ENCODE measurements around the gene PLGRKT.
"Not testable (repeated sequence)": the region's sequence is repeated elsewhere in the genome, so short reads cannot be mapped to it uniquely, and the experiment has no call there.

Gene PLGRKT

DNA sequence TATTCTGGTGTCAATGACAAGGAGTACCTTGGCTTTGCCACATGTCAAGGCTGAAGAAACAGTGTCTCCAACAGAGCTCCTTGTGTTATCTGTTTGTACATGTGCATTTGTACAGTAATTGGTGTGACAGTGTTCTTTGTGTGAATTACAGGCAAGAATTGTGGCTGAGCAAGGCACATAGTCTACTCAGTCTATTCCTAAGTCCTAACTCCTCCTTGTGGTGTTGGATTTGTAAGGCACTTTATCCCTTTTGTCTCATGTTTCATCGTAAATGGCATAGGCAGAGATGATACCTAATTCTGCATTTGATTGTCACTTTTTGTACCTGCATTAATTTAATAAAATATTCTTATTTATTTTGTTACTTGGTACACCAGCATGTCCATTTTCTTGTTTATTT lies 32.4 kb upstream of the PLGRKT start:
- CTCF ChIA-PET, result interaction anchor here (0.6 kb wide), 1 partner anchor 1364 kb away, joined by 3 read pairs; no protein-coding TSS in a partner anchor
- TF ChIP-seq, protein P1, sequence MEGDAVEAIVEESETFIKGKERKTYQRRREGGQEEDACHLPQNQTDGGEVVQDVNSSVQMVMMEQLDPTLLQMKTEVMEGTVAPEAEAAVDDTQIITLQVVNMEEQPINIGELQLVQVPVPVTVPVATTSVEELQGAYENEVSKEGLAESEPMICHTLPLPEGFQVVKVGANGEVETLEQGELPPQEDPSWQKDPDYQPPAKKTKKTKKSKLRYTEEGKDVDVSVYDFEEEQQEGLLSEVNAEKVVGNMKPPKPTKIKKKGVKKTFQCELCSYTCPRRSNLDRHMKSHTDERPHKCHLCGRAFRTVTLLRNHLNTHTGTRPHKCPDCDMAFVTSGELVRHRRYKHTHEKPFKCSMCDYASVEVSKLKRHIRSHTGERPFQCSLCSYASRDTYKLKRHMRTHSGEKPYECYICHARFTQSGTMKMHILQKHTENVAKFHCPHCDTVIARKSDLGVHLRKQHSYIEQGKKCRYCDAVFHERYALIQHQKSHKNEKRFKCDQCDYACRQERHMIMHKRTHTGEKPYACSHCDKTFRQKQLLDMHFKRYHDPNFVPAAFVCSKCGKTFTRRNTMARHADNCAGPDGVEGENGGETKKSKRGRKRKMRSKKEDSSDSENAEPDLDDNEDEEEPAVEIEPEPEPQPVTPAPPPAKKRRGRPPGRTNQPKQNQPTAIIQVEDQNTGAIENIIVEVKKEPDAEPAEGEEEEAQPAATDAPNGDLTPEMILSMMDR (IDR thresholded peaks at IDR 0.05; ENCODE audit: insufficient read depth, low read length, missing control alignments), result no peak
- POLR2A ChIA-PET, result no interaction called here
- DNase-seq (ENCODE audit: low read depth, low spot score), result no peak
- H3K4me3 ChIP-seq (ENCODE audit: low read depth, low read length), result no peak overlapping the region

DNA sequence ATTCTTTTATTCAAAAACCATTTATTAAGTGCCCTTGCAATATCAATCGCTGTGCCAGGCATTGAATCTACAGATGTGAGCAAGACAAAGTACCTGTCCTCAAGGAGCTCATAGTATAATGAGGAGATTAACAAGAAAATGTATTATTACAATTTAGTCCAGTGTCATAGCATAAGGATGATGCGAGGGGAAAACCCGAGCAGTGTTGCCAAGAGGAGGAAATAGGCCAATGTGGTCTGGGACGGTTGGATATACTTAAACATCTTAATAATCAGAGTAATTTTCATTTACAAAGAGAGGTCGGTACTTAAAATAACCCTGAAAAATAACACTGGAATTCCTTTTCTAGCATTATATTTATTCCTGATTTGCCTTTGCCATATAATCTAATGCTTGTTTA lies 31.1 kb upstream of the PLGRKT start:
- CTCF ChIA-PET, result interaction anchor here (0.9 to 1.3 kb wide), 2 partner anchors 12 to 19 kb away, joined by 3 to 6 read pairs; partner anchors contain the start of gene CD274
- DNase-seq (ENCODE audit: low read depth, low spot score), result no peak
- no peak overlapping the region for H3K4me3 ChIP-seq (ENCODE audit: low read depth, low read length)
- POLR2A ChIA-PET, result no interaction called here
- TF ChIP-seq, protein P1 (IDR thresholded peaks at IDR 0.05; ENCODE audit: insufficient read depth, low read length, missing control alignments), result no peak

DNA sequence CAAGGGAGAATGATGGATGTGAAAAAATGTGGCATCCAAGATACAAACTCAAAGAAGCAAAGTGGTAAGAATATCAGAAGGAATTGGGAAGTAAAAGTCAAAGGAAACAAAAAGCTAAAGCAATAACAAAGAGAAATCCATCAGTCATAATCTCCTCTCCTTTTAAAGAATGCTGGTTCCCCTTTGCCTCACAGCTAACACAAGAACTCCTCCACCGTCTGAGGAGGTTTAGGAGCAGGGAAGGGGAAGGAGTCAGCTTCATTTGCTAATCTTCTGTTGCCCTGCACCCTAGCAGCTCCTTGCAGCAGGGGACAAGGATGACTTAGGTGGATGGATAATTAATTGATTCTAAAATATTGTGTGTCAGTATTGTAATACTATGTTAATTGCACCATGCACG lies 29.0 kb upstream of the PLGRKT start:
- CTCF ChIA-PET, result interaction anchor here (0.9 to 2.0 kb wide), 3 partner anchors 14 to 123 kb away, joined by 3 to 8 read pairs (median 3); no protein-coding TSS in a partner anchor
- no peak for DNase-seq (ENCODE audit: low read depth, low spot score)
- H3K4me3 ChIP-seq (ENCODE audit: low read depth, low read length), result no peak overlapping the region
- TF ChIP-seq, protein P1 (IDR thresholded peaks at IDR 0.05; ENCODE audit: insufficient read depth, low read length, missing control alignments), result no peak
- POLR2A ChIA-PET, result no interaction called here

DNA sequence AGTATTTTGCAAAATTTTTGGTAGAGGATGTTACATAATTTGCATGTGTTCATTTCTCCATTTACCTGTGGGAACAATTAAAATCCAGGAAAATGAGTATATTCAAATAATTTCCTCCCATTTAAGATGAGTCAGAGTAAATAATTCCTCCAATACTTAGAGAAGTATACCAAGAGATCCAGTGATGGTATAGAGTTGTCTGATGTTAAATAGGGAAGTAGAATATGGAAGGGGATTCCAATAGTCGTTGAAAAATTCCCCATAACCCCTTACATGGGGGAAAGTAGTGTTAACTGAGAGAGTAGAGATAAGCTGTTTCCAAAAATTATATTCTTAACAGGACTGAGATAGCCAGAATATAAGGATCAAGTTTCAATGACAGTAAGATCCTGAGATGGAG lies 28.3 kb upstream of the PLGRKT start:
- TF ChIP-seq, protein P1 (IDR thresholded peaks at IDR 0.05; ENCODE audit: insufficient read depth, low read length, missing control alignments), result no peak
- CTCF ChIA-PET, result interaction anchor here (1.0 to 2.0 kb wide), 2 partner anchors 92 to 124 kb away, joined by 3 to 8 read pairs; no protein-coding TSS in a partner anchor

DNA sequence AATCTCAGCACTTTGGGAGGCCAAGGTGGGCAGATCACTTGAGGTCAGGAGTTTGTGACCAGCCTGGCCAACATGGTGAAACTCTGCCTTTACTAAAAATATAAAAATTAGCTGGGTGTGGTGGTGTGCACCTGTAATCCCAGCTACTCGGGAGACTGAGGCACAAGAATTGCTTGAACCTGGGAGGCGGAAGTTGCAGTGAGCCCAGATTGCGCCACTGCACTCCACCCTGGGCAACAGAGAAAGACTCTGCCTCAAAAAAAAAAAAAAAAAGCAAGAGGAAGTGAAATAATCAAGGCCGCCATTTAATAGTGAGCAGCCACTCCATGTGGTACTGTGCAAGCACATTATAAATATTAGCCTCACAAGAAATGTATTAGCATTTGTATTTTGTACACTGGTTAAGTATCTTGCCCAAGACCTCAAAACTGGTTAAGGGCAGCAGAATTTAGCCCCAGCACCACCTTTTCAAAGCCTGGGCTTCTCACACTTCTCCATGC lies 27.2 kb upstream of the PLGRKT start:
- POLR2A ChIA-PET; H3K4me3 ChIP-seq (ENCODE audit: low read depth, low read length); DNase-seq (ENCODE audit: low read depth, low spot score): not testable (repeated sequence)
- CTCF ChIA-PET, result interaction anchor here (0.7 to 3.5 kb wide), 6 partner anchors 14 to 136 kb away, joined by 3 to 10 read pairs (median 4); partner anchors contain the start of gene CD274

More for the DNA sequence above, 28.3 kb upstream of the PLGRKT start:
- H3K4me3 ChIP-seq (ENCODE audit: low read depth, low read length), result no peak overlapping the region
- POLR2A ChIA-PET, result no interaction called here
- no peak for DNase-seq (ENCODE audit: low read depth, low spot score)

DNA sequence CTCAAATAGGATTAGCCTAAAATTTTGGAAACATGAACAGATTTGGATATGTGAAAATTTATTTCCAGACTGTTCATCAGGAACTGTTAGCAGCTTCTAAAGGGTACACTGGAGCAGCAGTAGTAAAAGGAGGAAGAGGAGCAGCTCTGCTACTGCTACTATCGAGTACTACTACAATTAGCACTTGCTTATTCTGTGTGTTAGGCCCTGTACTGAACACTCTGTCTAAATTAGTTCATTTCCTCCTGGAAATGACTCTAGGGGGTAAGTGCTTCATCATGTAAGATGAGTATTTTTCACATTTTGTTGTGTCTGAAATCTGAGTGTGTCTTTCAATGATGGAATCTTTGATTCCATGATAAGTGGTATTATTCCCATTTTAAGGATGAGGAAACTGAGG lies 22.4 kb upstream of the PLGRKT start:
- H3K4me3 ChIP-seq (ENCODE audit: low read depth, low read length), result no peak overlapping the region

More for the DNA sequence above, 22.4 kb upstream of the PLGRKT start:
- POLR2A ChIA-PET, result no interaction called here
- CTCF ChIA-PET, result interaction anchor here (0.8 to 2.6 kb wide), 2 partner anchors 10 to 130 kb away, joined by 3 to 9 read pairs; partner anchors contain the start of gene CD274
- DNase-seq (ENCODE audit: low read depth, low spot score), result no peak
- TF ChIP-seq, protein P1 (IDR thresholded peaks at IDR 0.05; ENCODE audit: insufficient read depth, low read length, missing control alignments), result no peak

All from AG04449 (cell line).